Activated naive CD8-positive, alpha-beta T cell treated with anti-CD3 and anti-CD28 coated beads, Interleukin-2, amount 50 U/mL, for 24 hours (primary cell): Measurements from ENCODE around the gene DLG2.
"Not testable (repeated sequence)": the region's sequence is repeated elsewhere in the genome, so short reads cannot be mapped to it uniquely, and the experiment has no call there.

ENCODE experiments used
- ATAC-seq: fragments of 150-1000 bp; cut with Tn5 transposase; one replicate; pipeline ENCODE4 v1.10.0; 2021
- DNase-seq: peaks from one replicate; pipeline ENCODE4 v3.0.0; 2021
- H3K27ac Mint-ChIP-seq: one replicate; pipeline ENCODE4 v1.8.0; 2021; ENCODE audit warnings: mild to moderate bottlenecking, mixed read lengths
- H3K27me3 Mint-ChIP-seq: one replicate; pipeline ENCODE4 v1.8.0; 2021; ENCODE audit warnings: mixed read lengths
- H3K36me3 Mint-ChIP-seq: one replicate; pipeline ENCODE4 v1.8.0; 2021; ENCODE audit warnings: low read depth, mixed read lengths
- H3K4me1 Mint-ChIP-seq: one replicate; pipeline ENCODE4 v1.8.0; 2021; ENCODE audit warnings: mixed read lengths
- H3K4me3 Mint-ChIP-seq: one replicate; pipeline ENCODE4 v1.8.0; 2021; ENCODE audit warnings: mild to moderate bottlenecking, moderate library complexity, mixed read lengths
- H3K9me3 Mint-ChIP-seq: one replicate; pipeline ENCODE4 v1.8.0; 2021; ENCODE audit warnings: mixed read lengths

The DLG2 gene

GRCh38 chr11:83437939-83438338 is 2189.2 kb downstream of the DLG2 start:
- H3K4me3 Mint-ChIP-seq, result no peak overlapping the region
- no peaks in the 10 kb centered on the region for H3K27me3 Mint-ChIP-seq
- no peak for ATAC-seq
- H3K27ac Mint-ChIP-seq, result no peak overlapping the region
- no peak for DNase-seq
- no peaks in the 10 kb centered on the region for H3K9me3 Mint-ChIP-seq
- no peaks in the 10 kb centered on the region for H3K4me1 Mint-ChIP-seq
- H3K36me3 Mint-ChIP-seq, result no peaks in the 10 kb centered on the region

GRCh38 chr11:83436855-83437254 is 2190.3 kb downstream of the DLG2 start:
- no peak for DNase-seq
- Mint-ChIP-seq H3K4me3 (no peak overlapping the region), H3K9me3 (no peaks in the 10 kb centered on the region), H3K27me3 (no peaks in the 10 kb centered on the region), H3K27ac (no peak overlapping the region), H3K36me3 (no peaks in the 10 kb centered on the region), H3K4me1 (no peaks in the 10 kb centered on the region)
- ATAC-seq, result no peak

GRCh38 chr11:83434812-83435211 is 2192.3 kb downstream of the DLG2 start:
- not testable (repeated sequence) for H3K9me3 Mint-ChIP-seq, H3K36me3 Mint-ChIP-seq, H3K4me3 Mint-ChIP-seq, DNase-seq, H3K4me1 Mint-ChIP-seq, H3K27me3 Mint-ChIP-seq, ATAC-seq, H3K27ac Mint-ChIP-seq

GRCh38 chr11:83427943-83428342 is 2199.2 kb downstream of the DLG2 start:
- Mint-ChIP-seq H3K36me3 (peaks cover 2% of the 10 kb centered on the region), H3K27me3 (no peaks in the 10 kb centered on the region), H3K27ac (no peak overlapping the region), H3K9me3 (no peaks in the 10 kb centered on the region), H3K4me3 (no peak overlapping the region), H3K4me1 (no peaks in the 10 kb centered on the region)
- no peak for ATAC-seq
- no peak for DNase-seq

GRCh38 chr11:83427501-83427900 is 2199.6 kb downstream of the DLG2 start:
- Mint-ChIP-seq H3K4me1 (no peaks in the 10 kb centered on the region), H3K36me3 (peaks cover 5% of the 10 kb centered on the region), H3K9me3 (peaks cover 3% of the 10 kb centered on the region), H3K4me3 (no peak overlapping the region), H3K27me3 (no peaks in the 10 kb centered on the region), H3K27ac (no peak overlapping the region)
- ATAC-seq (no peak), DNase-seq (no peak)

- no peak overlapping the region for H3K4me3 Mint-ChIP-seq
- no peak overlapping the region for H3K27ac Mint-ChIP-seq
- DNase-seq (no peak), ATAC-seq (no peak)
- H3K27me3 Mint-ChIP-seq, result no peaks in the 10 kb centered on the region
- peaks cover 9% of the 10 kb centered on the region for H3K9me3 Mint-ChIP-seq
- H3K4me1 Mint-ChIP-seq, result no peaks in the 10 kb centered on the region
- H3K36me3 Mint-ChIP-seq, result peaks cover 8% of the 10 kb centered on the region
These were observed 2202.0 kb downstream of the DLG2 start for GRCh38 chr11:83425137-83425466.

GRCh38 chr11:83424376-83425136 is 2202.6 kb downstream of the DLG2 start:
- Mint-ChIP-seq H3K27me3 (no peaks in the 10 kb centered on the region), H3K9me3 (peaks cover 9% of the 10 kb centered on the region), H3K27ac (no peak overlapping the region), H3K36me3 (peaks cover 8% of the 10 kb centered on the region), H3K4me3 (no peak overlapping the region), H3K4me1 (no peaks in the 10 kb centered on the region)
- no peak for DNase-seq
- no peak for ATAC-seq

- not testable (repeated sequence) for DNase-seq, H3K4me1 Mint-ChIP-seq, H3K9me3 Mint-ChIP-seq, H3K4me3 Mint-ChIP-seq, H3K36me3 Mint-ChIP-seq, H3K27me3 Mint-ChIP-seq, H3K27ac Mint-ChIP-seq, ATAC-seq
These were observed 2204.5 kb downstream of the DLG2 start for GRCh38 chr11:83422641-83423040.

GRCh38 chr11:83410605-83411565 is 2216.3 kb downstream of the DLG2 start:
- Mint-ChIP-seq H3K9me3 (peaks cover under 1% of the 10 kb centered on the region), H3K4me3 (no peak overlapping the region), H3K27me3 (no peaks in the 10 kb centered on the region), H3K36me3 (no peaks in the 10 kb centered on the region), H3K4me1 (no peaks in the 10 kb centered on the region), H3K27ac (no peak overlapping the region)
- ATAC-seq, result no peak
- DNase-seq, result no peak

GRCh38 chr11:83409891-83410290 is 2217.3 kb downstream of the DLG2 start:
- H3K27me3 Mint-ChIP-seq, result no peaks in the 10 kb centered on the region
- H3K9me3 Mint-ChIP-seq, result no peaks in the 10 kb centered on the region
- no peak overlapping the region for H3K27ac Mint-ChIP-seq
- H3K36me3 Mint-ChIP-seq, result no peaks in the 10 kb centered on the region
- H3K4me1 Mint-ChIP-seq, result no peaks in the 10 kb centered on the region
- no peak for ATAC-seq
- DNase-seq, result no peak
- no peak overlapping the region for H3K4me3 Mint-ChIP-seq

GRCh38 chr11:83409476-83409875 is 2217.7 kb downstream of the DLG2 start:
- no peaks in the 10 kb centered on the region for H3K4me1 Mint-ChIP-seq
- H3K9me3 Mint-ChIP-seq, result no peaks in the 10 kb centered on the region
- H3K36me3 Mint-ChIP-seq, result no peaks in the 10 kb centered on the region
- H3K27me3 Mint-ChIP-seq, result no peaks in the 10 kb centered on the region
- no peak overlapping the region for H3K27ac Mint-ChIP-seq
- no peak overlapping the region for H3K4me3 Mint-ChIP-seq
- DNase-seq (no peak), ATAC-seq (no peak)

- Mint-ChIP-seq H3K27ac (no peak overlapping the region), H3K36me3 (no peaks in the 10 kb centered on the region), H3K4me1 (no peaks in the 10 kb centered on the region), H3K4me3 (no peak overlapping the region), H3K27me3 (no peaks in the 10 kb centered on the region), H3K9me3 (no peaks in the 10 kb centered on the region)
- ATAC-seq, result no peak
- no peak for DNase-seq
These were observed 2218.2 kb downstream of the DLG2 start for GRCh38 chr11:83408946-83409345.
